PC-9 (cell line): ENCODE measurements around the gene ARHGAP26. TPM values are rescaled to one million over a fixed set of nuclear protein-coding genes. Genes with fewer than 3 reads are reported as not detected.

Source experiments
- BruUV-seq: library from RNA; stranded (reverse); fragments of 400-500 nt; replicated peaks from 2 replicates; lab custom pipeline; 2021; lab: Mats Ljungman, UMichigan
- CTCF ChIA-PET: fragments of 300-600 bp; sonication (Branson Sonifier 250); formaldehyde crosslinking; loops from one replicate; lab custom pipeline; 2022; ENCODE audit warnings: antibody characterized with exemption; lab: Charles Lee
- POLR2A ChIA-PET: fragments of 300-600 bp; sonication (Branson Sonifier 250); formaldehyde crosslinking; loops from one replicate; lab custom pipeline; 2022; ENCODE audit warnings: antibody characterized with exemption; ENCODE audit not compliant: unreplicated experiment; lab: Charles Lee
- DNase-seq, 2 experiments: peaks; one replicate each; pipeline versions ENCODE4 v3.0.0 to v3.0.0-alpha.2; 2015 to 2022; ENCODE audit warnings: mixed read lengths in 1 of 2
- H2AFZ ChIP-seq: fragments of 200-600 bp; sonication (generic); 2 replicates; pipeline ENCODE4 v1.8.1; 2017; ENCODE audit warnings: antibody characterized with exemption
- H3F3A ChIP-seq: fragments of 200-600 bp; sonication (generic); 2 replicates; pipeline ENCODE4 v1.8.1; 2017; ENCODE audit warnings: antibody characterized with exemption, mild to moderate bottlenecking, low read depth; ENCODE audit not compliant: insufficient read depth
- H3K27ac ChIP-seq: fragments of 200-600 bp; sonication (generic); 2 replicates; pipeline ENCODE4 v1.6.1; 2016; ENCODE audit warnings: mixed run types
- H3K27me3 ChIP-seq: fragments of 200-600 bp; sonication (generic); 2 replicates; pipeline ENCODE4 v1.6.1; 2016; ENCODE audit warnings: low read depth, mixed run types; ENCODE audit not compliant: insufficient read depth
- H3K36me3 ChIP-seq: fragments of 200-600 bp; sonication (generic); 2 replicates; pipeline ENCODE4 v1.6.1; 2016; ENCODE audit warnings: low read depth, mixed run types
- H3K4me1 ChIP-seq: fragments of 200-600 bp; sonication (generic); replicated peaks from 2 replicates; pipeline ENCODE4 v1.6.1; 2016; ENCODE audit warnings: mixed run types; ENCODE audit not compliant: insufficient read depth
- H3K4me2 ChIP-seq: fragments of 200-600 bp; sonication (generic); 2 replicates; pipeline ENCODE4 v1.6.1; 2017; ENCODE audit warnings: mixed run types
- H3K4me3 ChIP-seq: fragments of 200-600 bp; sonication (generic); 2 replicates; pipeline ENCODE4 v1.6.1; 2016; ENCODE audit warnings: mixed run types
- H3K79me2 ChIP-seq: fragments of 200-600 bp; sonication (generic); 2 replicates; pipeline ENCODE4 v1.6.1; 2017; ENCODE audit warnings: low read depth, mixed run types
- H3K9me2 ChIP-seq: fragments of 200-600 bp; sonication (generic); 2 replicates; pipeline ENCODE4 v1.8.1; 2017; ENCODE audit warnings: mild to moderate bottlenecking; ENCODE audit not compliant: insufficient read depth
- H3K9me3 ChIP-seq: fragments of 200-600 bp; sonication (generic); 2 replicates; pipeline ENCODE4 v1.8.1; 2016; ENCODE audit warnings: low read depth; ENCODE audit not compliant: insufficient read depth
- H4K20me1 ChIP-seq: fragments of 200-600 bp; sonication (generic); 2 replicates; pipeline ENCODE4 v1.8.1; 2017; ENCODE audit not compliant: insufficient read depth
- CTCF ChIP-seq: fragments of 200-600 bp; sonication (generic); conservative IDR thresholded peaks from 2 replicates; pipeline ENCODE4 v1.6.1; 2017; ENCODE audit warnings: mixed run types, antibody characterized with exemption, mild to moderate bottlenecking, moderate library complexity
- EZH2 ChIP-seq: fragments of 200-600 bp; sonication (generic); IDR thresholded peaks from 2 replicates; pipeline ENCODE4 v1.8.0; 2017; ENCODE audit warnings: antibody characterized with exemption, low read depth
- intact Hi-C: fragments of 100-400 bp; cut with micrococcal nuclease; formaldehyde crosslinking; loops from one replicate; pipeline ENCODE4 v1.10.0; 2022; ENCODE audit not compliant: unreplicated experiment
- total RNA-seq: library from RNA; stranded (reverse); gene quantifications from 2 replicates; pipeline ENCODE4 v1.2.3, GENCODE V29; 2021

Gene ARHGAP26
- total RNA-seq, 1 experiment from 2014 or later = 29.7 TPM

- intact Hi-C loops = no loop called here
- TF ChIP-seq EZH2 (no peak), CTCF (no peak)
- Histone ChIP-seq H3K4me3 (no peak overlapping the region), H3K27ac (no peak overlapping the region), H3K36me3 (no peaks in the 10 kb centered on the region), H4K20me1 (no peaks in the 10 kb centered on the region), H3K27me3 (no peaks in the 10 kb centered on the region), H2AFZ (no peak overlapping the region), H3F3A (no peaks in the 10 kb centered on the region), H3K9me2 (no peaks in the 10 kb centered on the region; the same call in 1 of the 2 replicates), H3K4me2 (no peak overlapping the region), H3K79me2 (no peaks in the 10 kb centered on the region), H3K4me1 (no peaks in the 10 kb centered on the region), H3K9me3 (no peaks in the 10 kb centered on the region)
- POLR2A ChIA-PET = interaction anchor here (0.6 kb wide), 1 partner anchor 178 kb away, joined by 5 read pairs; no protein-coding TSS in a partner anchor
- DNase-seq = no peak
- CTCF ChIA-PET = no interaction called here
- no TSS peak for BruUV-seq
Measured at GRCh38 chr5:143124593-143124992, 354.4 kb downstream of the ARHGAP26 start.

- H3F3A ChIP-seq = no peaks in the 10 kb centered on the region
- no peak overlapping the region for H3K4me2 ChIP-seq
- H3K79me2 ChIP-seq = no peaks in the 10 kb centered on the region
- no peaks in the 10 kb centered on the region for H3K36me3 ChIP-seq
- no peak overlapping the region for H3K4me3 ChIP-seq
- DNase-seq = no peak
- H2AFZ ChIP-seq = no peak overlapping the region
- H3K4me1 ChIP-seq = no peaks in the 10 kb centered on the region
- no peaks in the 10 kb centered on the region for H3K9me3 ChIP-seq
- no peak overlapping the region for H3K27ac ChIP-seq
- POLR2A ChIA-PET = interaction anchor here (0.5 kb wide), 1 partner anchor 235 kb away, joined by 3 read pairs; no protein-coding TSS in a partner anchor
- H4K20me1 ChIP-seq = no peaks in the 10 kb centered on the region
- intact Hi-C loops = no loop called here
- no peaks in the 10 kb centered on the region for H3K27me3 ChIP-seq
- CTCF ChIA-PET = no interaction called here
- H3K9me2 ChIP-seq = no peaks in the 10 kb centered on the region; the same call in 1 of the 2 replicates
- no peak for TF ChIP-seq CTCF
- no peak for TF ChIP-seq EZH2
- BruUV-seq = no TSS peak
Measured at GRCh38 chr5:143126174-143127019, 356.2 kb downstream of the ARHGAP26 start.

- no peaks in the 10 kb centered on the region for H3K4me1 ChIP-seq
- H3K9me2 ChIP-seq = no peaks in the 10 kb centered on the region; the same call in 1 of the 2 replicates
- H3K9me3 ChIP-seq = no peaks in the 10 kb centered on the region
- H3K27me3 ChIP-seq = no peaks in the 10 kb centered on the region
- POLR2A ChIA-PET = no interaction called here
- no peak for TF ChIP-seq CTCF
- no peak for TF ChIP-seq EZH2
- no peaks in the 10 kb centered on the region for H3K36me3 ChIP-seq
- intact Hi-C loops = no loop called here
- H3K4me2 ChIP-seq = no peak overlapping the region
- H3K4me3 ChIP-seq = no peak overlapping the region
- DNase-seq = no peak
- H3K79me2 ChIP-seq = no peaks in the 10 kb centered on the region
- H4K20me1 ChIP-seq = no peaks in the 10 kb centered on the region
- CTCF ChIA-PET = no interaction called here
- no peaks in the 10 kb centered on the region for H3F3A ChIP-seq
- BruUV-seq = no TSS peak
- no peak overlapping the region for H2AFZ ChIP-seq
- H3K27ac ChIP-seq = no peak overlapping the region
Measured at GRCh38 chr5:143128412-143129071, 358.4 kb downstream of the ARHGAP26 start.
